HG03457 (cell line): ENCODE results near the gene ZNF512.
"Not testable (repeated sequence)": the region's sequence is repeated elsewhere in the genome, so short reads cannot be mapped to it uniquely, and the experiment has no call there.

Source experiments
- ATAC-seq: cut with Tn5 transposase; IDR thresholded peaks from one replicate; pipeline ENCODE4 v1.9.1; 2021; ENCODE audit warnings: moderate number of reproducible peaks; ENCODE audit not compliant: unreplicated experiment

Gene ZNF512, protein sequence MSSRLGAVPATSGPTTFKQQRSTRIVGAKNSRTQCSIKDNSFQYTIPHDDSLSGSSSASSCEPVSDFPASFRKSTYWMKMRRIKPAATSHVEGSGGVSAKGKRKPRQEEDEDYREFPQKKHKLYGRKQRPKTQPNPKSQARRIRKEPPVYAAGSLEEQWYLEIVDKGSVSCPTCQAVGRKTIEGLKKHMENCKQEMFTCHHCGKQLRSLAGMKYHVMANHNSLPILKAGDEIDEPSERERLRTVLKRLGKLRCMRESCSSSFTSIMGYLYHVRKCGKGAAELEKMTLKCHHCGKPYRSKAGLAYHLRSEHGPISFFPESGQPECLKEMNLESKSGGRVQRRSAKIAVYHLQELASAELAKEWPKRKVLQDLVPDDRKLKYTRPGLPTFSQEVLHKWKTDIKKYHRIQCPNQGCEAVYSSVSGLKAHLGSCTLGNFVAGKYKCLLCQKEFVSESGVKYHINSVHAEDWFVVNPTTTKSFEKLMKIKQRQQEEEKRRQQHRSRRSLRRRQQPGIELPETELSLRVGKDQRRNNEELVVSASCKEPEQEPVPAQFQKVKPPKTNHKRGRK

DNA sequence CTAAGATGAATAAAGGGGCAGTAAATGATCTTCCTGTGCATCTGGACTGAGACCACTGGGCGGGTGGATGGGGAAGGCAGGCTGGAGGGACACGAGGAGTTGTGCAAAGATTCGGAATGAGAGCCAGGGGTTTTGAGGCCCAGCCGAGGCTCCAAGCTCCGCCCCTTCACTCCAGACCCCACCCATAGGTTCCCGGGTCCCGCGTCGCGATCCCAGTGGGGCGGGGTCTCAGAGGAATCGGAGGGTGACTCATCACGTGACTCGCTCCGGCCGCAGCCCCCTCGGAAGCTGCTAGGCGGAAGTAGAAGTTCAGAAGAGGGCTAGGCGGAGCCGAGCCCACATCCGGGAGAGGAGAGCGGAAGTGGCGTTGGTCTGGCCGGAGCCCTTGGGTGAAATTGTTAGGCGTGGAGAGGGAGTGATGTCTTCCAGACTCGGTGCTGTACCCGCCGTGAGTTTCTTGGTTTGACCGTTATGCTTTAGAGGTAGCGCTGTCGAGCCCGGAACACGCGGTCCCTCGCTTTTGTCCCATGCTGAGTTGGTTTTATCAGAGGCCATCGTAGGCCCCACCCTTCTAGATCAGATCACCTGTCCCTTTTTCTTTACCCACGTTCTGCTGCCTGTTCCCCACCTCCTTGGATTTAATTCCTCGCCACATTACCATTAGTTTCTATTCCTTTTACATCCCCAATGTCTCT lies at the start of gene ZNF512:
Gene ZNF512, plus strand, starts transcription at position 348 of the 695 bp plus-strand sequence. Its CDS starts 71 bp downstream, at position 419.
- peak; percentile 95 for ATAC-seq

- ATAC-seq: no peak
Observed at GRCh38 chr2:27537287-27537686, 45.6 kb upstream of the ZNF512 start.

GRCh38 chr2:27538839-27539450 lies 43.9 kb upstream of the ZNF512 start:
- not testable (repeated sequence) for ATAC-seq

DNA sequence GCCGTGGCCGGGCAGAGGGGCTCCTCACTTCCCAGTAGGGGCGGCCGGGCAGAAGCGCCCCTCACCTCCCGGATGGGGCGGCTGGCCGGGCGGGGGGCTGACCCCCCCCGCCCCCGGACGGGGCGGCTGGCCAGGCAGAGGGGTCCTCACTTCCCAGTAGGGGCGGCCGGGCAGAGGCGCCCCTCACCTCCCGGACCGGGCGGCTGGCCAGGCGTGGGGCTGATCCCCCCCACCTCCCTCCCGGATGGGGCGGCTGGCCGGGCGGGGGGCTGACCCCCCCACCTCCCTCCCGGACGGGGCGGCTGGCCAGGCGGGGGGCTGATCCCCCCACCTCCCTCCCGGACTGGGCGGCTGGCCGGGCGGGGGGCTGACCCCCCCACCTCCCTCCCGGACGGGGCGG lies 43.2 kb upstream of the ZNF512 start:
- ATAC-seq: not testable (repeated sequence)

- ATAC-seq: no peak
Observed at GRCh38 chr2:27544143-27544821, 38.6 kb upstream of the ZNF512 start.

DNA sequence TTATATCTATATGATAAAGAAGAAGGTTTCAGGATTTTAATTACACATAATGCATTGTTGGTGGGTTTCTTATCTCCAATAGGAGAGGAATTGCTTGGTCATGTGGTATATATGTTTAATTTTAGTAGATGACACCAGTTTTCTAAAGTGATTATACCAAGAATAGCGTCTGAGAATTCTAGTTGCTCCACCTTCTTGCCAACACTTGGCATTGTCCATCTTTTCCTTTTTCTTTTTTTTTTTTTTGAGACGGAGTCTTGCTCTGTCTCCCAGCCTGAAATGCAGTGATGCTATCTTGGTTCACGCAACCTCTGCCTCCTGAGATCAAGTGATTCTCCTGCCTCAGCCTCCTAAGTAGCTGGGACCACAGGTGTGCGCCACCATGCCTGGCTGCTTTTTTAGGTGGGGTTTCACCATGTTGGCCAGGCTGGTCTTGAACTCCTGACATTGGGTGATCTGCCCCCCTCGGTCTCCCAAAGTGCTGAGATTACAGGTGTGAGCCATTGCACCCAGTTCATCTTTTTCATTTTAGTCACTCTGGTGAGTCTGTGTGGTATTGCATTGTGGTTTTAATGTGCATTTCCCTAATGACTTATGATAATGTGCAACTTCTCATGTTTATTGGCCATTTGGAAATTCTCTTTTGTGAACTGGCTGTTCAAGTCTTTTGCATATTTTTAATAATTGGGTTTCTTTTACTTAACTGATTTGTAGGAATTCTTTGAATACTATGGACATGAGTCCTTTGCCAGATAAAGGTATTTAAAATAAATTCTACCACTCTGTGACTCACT lies 37.3 kb upstream of the ZNF512 start:
- no peak for ATAC-seq

- no peak for ATAC-seq
Observed at GRCh38 chr2:27549303-27549702, 33.5 kb upstream of the ZNF512 start.

GRCh38 chr2:27551514-27551913 lies 31.3 kb upstream of the ZNF512 start:
- no peak for ATAC-seq

- ATAC-seq: no peak
Observed at GRCh38 chr2:27552941-27553340, 29.9 kb upstream of the ZNF512 start.

DNA sequence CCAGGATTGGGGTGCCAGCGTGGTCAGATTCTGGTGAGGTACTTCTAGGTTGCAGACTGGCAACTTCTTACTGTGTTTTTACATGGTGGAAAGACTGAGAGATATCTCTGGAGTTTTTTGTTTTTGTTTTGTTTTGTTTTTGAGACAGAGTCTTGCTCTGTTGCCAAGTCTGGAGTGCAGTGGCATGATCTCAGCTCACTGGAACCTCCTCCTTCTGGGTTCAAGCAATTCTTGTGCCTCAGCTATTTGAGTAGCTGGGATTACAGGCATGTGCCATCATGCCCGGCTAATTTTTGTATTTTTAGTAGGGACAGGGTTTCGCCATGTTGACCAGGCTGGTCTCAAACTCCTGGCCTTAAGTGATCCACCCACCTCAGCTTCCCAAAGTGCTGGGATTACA lies 28.4 kb upstream of the ZNF512 start:
- ATAC-seq: not testable (repeated sequence)

DNA sequence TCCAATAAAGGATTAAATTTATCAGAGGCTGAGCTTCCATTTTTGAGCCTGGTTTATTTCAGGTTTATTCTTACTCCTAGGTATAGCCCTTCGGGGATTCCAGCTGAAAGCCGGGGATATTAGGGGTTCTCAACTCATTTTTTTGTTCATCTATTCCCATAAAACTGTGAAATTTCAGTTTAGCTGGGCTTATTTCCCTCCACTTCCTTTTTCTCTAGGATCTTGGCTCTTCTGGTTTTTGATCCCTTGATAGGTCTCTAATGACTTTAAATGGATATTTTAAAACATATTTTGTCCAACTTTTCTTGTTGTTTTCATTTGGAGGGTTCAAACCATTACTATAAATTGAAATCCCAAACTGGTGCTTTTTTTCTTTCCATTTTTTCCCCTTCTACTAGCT lies 23.6 kb upstream of the ZNF512 start:
- no peak for ATAC-seq

GRCh38 chr2:27561060-27561459 lies 21.8 kb upstream of the ZNF512 start:
- no peak for ATAC-seq

- no peak for ATAC-seq
Observed at GRCh38 chr2:27566628-27567027, 16.2 kb upstream of the ZNF512 start.

DNA sequence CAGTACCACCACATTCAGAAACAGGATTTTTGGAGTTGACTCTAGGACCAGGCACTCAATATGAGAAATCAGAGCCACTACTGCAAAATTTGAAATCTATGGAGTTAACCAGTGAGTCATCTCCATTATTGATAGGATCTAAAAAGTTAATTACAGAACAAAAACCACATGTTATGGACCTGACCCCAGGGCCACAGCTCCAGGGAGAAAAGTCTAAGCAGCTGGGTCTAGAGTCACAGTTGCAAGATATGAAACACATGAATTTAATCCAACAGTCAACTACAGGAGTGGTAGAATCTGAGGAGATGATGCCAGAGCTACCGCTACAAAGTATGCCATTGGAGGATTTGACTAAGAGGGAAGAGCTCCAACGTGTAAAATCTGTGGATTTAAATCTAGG lies 13.4 kb upstream of the ZNF512 start:
- no peak for ATAC-seq

GRCh38 chr2:27571197-27571596 lies 11.6 kb upstream of the ZNF512 start:
- ATAC-seq: no peak

DNA sequence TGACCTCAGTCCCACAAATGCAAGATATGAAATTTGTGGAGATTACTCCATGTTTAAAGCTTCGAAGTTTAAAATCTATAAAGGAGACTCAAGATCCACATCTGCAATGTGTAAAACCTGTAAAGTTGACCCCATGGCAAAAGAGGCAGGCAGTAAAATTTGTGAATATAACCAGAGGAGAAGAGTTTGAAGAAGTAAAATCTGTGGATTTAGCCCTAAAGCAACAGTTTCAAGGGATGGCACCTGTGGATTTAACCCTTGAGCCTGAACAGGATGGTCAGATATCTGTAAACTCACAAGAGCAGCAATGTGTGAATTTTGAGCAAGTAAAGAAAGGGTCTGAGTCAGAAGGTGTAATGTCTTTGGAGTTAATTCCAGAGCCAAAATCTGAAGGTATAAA lies 11.2 kb upstream of the ZNF512 start:
- no peak for ATAC-seq

DNA sequence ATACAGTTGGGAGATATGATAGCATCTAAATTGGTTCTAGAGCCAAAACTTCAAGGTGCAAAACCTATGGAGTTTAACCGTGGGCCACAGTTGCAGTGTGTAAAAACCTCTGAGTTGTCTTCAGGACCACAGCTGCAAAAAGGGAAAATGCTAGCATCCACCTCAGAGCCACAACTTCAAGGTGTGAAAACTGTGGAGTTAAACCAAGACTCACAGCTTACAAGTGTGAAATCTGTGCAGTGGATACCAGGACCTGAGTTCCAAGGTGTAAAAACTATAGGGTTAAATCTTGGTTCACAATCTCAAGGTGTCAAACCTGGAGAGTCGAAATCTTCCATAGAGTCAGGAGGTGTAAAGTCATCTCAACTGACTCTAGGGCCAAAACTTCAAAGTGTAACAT lies 10.4 kb upstream of the ZNF512 start:
- no peak for ATAC-seq

DNA sequence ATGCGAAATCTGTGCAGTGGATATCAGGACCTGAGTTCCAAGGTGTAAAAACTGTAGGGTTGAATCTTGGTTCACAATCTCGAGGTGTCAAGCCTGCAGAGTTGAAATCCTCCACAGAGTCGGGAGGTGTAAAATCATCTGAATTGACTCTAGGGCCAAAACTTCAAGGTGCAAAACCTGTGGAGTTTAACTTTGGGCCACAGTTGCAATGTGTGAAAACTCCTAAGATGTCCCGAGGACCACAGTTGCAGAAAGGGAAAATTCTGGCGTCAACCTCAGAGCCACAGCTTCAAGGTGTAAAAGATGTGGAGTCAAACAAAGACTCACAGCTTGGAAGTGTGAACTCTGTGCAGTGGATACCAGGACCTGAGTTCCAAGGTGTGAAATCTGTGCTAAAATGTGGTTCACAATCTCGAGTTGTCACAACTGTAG lies 9.8 kb upstream of the ZNF512 start:
- no peak for ATAC-seq

- no peak for ATAC-seq
Observed at GRCh38 chr2:27573452-27573851, 9.4 kb upstream of the ZNF512 start.
